GM21619 (cell line): Measurements from ENCODE around the gene GABRE.
"Not testable (repeated sequence)": the region's sequence is repeated elsewhere in the genome, so short reads cannot be mapped to it uniquely, and the experiment has no call there.

ENCODE experiments used
- ATAC-seq: cut with Tn5 transposase; IDR thresholded peaks from one replicate; pipeline ENCODE4 v1.9.1; 2021; ENCODE audit not compliant: unreplicated experiment

GABRE gene

GRCh38 chrX:151970661-151971060 is 3.8 kb downstream of the GABRE start:
- no peak for ATAC-seq

GRCh38 chrX:151970027-151970426 is 4.4 kb downstream of the GABRE start:
- ATAC-seq, result no peak

- ATAC-seq, result no peak
Measured at GRCh38 chrX:151966236-151966635, 8.2 kb downstream of the GABRE start.

- ATAC-seq, result no peak
Measured at GRCh38 chrX:151962034-151962433, 12.4 kb downstream of the GABRE start.

GRCh38 chrX:151958101-151958500 is 16.4 kb downstream of the GABRE start:
- ATAC-seq, result no peak

- no peak for ATAC-seq
Measured at GRCh38 chrX:151954730-151955129, 19.7 kb downstream of the GABRE start.

GRCh38 chrX:151938172-151938571 is 36.3 kb downstream of the GABRE start:
- no peak for ATAC-seq

GRCh38 chrX:151935358-151935757 is 39.1 kb downstream of the GABRE start:
- ATAC-seq, result no peak

GRCh38 chrX:151929126-151929525 is 45.4 kb downstream of the GABRE start:
- ATAC-seq, result no peak

- no peak for ATAC-seq
Measured at GRCh38 chrX:151923648-151924047, 50.8 kb downstream of the GABRE start.

- no peak for ATAC-seq
Measured at GRCh38 chrX:151922692-151923091, 51.8 kb downstream of the GABRE start.

GRCh38 chrX:151921866-151922265 is 52.6 kb downstream of the GABRE start:
- no peak for ATAC-seq

GRCh38 chrX:151921292-151921691 is 53.2 kb downstream of the GABRE start:
- no peak for ATAC-seq

GRCh38 chrX:151920530-151920929 is 53.9 kb downstream of the GABRE start:
- no peak for ATAC-seq

GRCh38 chrX:151920101-151920500 is 54.4 kb downstream of the GABRE start:
- no peak for ATAC-seq

GRCh38 chrX:151919610-151920009 is 54.9 kb downstream of the GABRE start:
- no peak for ATAC-seq

- not testable (repeated sequence) for ATAC-seq
Measured at GRCh38 chrX:151918736-151919135, 55.7 kb downstream of the GABRE start.

- no peak for ATAC-seq
Measured at GRCh38 chrX:151912780-151913179, 61.7 kb downstream of the GABRE start, which contains the start of gene MAGEA4. Gene MAGEA4, plus strand, starts transcription at chrX:151912889. Its CDS starts 10,776 bp downstream, at chrX:151923665.

- ATAC-seq, result no peak
Measured at GRCh38 chrX:151912221-151912620, 62.3 kb downstream of the GABRE start.

- ATAC-seq, result no peak
Measured at GRCh38 chrX:151904989-151905388, 69.5 kb downstream of the GABRE start.
